ENCODE data around the gene ENDOU.

- TF ChIP-seq CTCF (IDR thresholded peaks at IDR 0.05; ENCODE audit: borderline replicate concordance, extremely low read depth, low read length, poor library complexity, severe bottlenecking) (no peak), EZH2 (IDR thresholded peaks at IDR 0.05; ENCODE audit: borderline replicate concordance, low read depth, low read length, severe bottlenecking) (no peak)
Measured at GRCh38 chr12:47743311-47743860, 18.1 kb upstream of the ENDOU start.
